Measurements from ENCODE around the gene NHP2. TPM values are rescaled to one million over a fixed set of nuclear protein-coding genes. Genes with fewer than 3 reads are reported as not detected.

NHP2 gene
- total and polyA plus RNA-seq, 10 of the 15 experiments (the other 5 are each of a cell fraction or from before 2014, with no cell fraction given) = 39.2 to 513 (median 198) TPM

DNA sequence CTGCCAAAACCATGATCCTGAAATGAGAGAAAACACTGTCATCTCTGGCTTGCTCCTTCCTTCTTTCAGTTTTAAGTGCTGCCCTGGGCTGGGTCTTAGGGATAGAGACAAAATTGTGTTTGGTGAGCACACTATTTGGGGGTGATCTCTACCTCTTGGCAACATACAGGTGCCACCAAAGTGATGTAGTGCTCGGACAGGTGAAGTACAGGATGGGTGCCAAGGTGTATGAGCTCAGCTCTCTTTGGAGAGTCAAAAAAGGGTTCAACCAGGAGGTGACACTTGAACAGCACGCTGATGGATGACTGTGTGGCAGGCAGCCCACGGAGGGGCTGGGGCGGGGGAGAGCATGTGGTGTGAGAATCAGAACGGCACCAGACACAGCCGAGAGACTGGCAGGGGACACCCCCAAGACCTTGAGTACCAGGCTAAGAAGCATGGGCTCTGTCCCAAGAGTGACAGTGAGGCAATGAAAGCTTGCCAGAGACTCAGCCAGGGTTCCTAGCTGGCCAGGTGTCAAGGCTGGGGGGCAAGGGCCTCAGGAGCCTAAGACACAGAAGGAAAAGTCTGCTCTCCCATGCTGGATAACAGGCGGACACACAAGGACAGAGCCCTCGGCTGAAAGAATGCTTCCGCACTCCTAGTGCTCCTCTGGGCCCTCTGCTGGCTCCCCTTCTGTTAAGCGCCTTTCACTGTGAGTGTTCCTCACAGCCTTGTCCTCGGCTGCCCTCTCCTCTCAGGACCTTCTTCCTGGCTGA is 2.5 kb downstream of the NHP2 start:
- no peak overlapping the region for H3K27ac ChIP-seq (ENCODE audit: control insufficient read depth, insufficient read depth)
- FAIRE-seq (no peak), ATAC-seq (no peak), DNase-seq (ENCODE audit: low read depth, low spot score) (no peak)
- intact Hi-C loops (cut with micrococcal nuclease; ENCODE audit: unreplicated experiment) (no loop called here), in situ Hi-C loops (cut with MboI) (no loop called here)
- ChIA-PET POLR2A (interaction anchor here (0.6 to 1.2 kb wide), 3 partner anchors 13 to 1512 kb away, joined by 3 to 6 read pairs (median 3); no protein-coding TSS in a partner anchor), SMC1A (ENCODE audit: uncharacterized antibody, unreplicated experiment) (interaction anchor here (1.3 to 2.3 kb wide), 2 partner anchors 28 to 76 kb away, joined by 3 to 14 read pairs; no protein-coding TSS in a partner anchor), RAD21 (ENCODE audit: unreplicated experiment) (no interaction called here), CTCF (interaction anchor here (1.1 to 13.8 kb wide), 2 partner anchors 30 to 75 kb away, joined by 4 to 183 read pairs; no protein-coding TSS in a partner anchor)
- no TSS peak for BruUV-seq (replicated peaks)
- 75% methylated on average over 11 of the region's 11 CpGs for WGBS (ENCODE audit: insufficient coverage, insufficient replicate concordance, low lambda C conversion rate, missing lambda C conversion rate)
- H3K4me1 ChIP-seq (ENCODE audit: control insufficient read depth, insufficient read depth, low read length) = peaks cover 12% of the 10 kb centered on the region
- H3K4me3 ChIP-seq = no peak overlapping the region
- no peaks in the 10 kb centered on the region for H3K27me3 ChIP-seq (replicated peaks in 1 of 2; ENCODE audit: control insufficient read depth in 2 of 2, insufficient read depth in 2 of 2, low read length in 1 of 2)
- peaks cover 28 to 29% of the 10 kb centered on the region in 2 experiments for H3K36me3 ChIP-seq (ENCODE audit: control insufficient read depth in 2 of 2, insufficient read depth in 2 of 2, low read length in 1 of 2)
- no peaks in the 10 kb centered on the region for H4K20me1 ChIP-seq (ENCODE audit: control insufficient read depth, insufficient read depth)
- no peak overlapping the region for H2AFZ ChIP-seq (ENCODE audit: control insufficient read depth, low read depth, low read length)
- no peaks in the 10 kb centered on the region for H3K9me3 ChIP-seq (replicated peaks; ENCODE audit: control insufficient read depth, insufficient read depth, low read length)
- no peak overlapping the region for H3K4me2 ChIP-seq (ENCODE audit: control insufficient read depth, insufficient read depth)
- H3K9ac ChIP-seq (ENCODE audit: control insufficient read depth, insufficient read depth, low read length) = no peak overlapping the region
- peaks cover 15% of the 10 kb centered on the region for H3K79me2 ChIP-seq (ENCODE audit: control insufficient read depth, insufficient read depth, low read length)
- TF ChIP-seq MTA3 (IDR thresholded peaks at IDR 0.05; ENCODE audit: borderline replicate concordance, low read length) (0 out of 2 replicates have a peak, but pooled peaks have one; percentile 18), MYB (IDR thresholded peaks at IDR 0.05; ENCODE audit: borderline replicate concordance, low read depth, low read length) (no peak)

DNA sequence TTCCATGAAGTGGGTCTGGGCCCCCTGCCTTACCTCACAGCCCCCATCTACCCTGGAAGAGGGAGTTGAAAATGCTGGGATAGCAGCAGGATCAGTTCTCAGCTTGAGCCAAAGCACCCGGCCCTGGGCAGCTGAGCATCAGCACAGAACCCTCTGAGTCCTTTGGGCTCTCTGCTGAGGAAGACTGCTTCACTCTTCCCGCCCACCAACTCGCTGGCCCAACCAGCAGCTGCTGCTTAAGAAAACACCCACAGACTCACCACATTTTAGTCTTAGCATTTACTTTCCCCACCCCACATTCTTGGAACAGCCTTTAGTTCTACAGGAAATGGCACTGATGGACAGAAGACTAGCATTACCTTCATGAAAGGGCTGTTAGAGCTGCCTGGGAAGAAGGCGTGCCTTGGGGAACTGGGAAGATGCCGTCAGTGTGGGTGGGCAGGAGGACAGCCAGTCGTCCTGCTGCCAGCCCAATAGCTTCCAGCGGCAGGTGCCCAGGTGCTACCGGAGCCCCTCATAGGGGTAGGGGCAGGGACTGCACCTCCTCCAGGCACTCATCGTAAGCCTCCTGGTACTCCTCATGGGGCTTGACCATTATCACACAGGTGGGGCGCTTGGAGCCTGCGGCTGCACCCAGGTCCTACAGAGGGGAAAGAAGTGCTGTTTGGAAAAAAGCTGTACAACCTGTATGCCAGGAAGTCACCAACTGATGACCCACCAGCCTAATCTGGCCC is 4.3 kb downstream of the NHP2 start:
- BruUV-seq (replicated peaks) = no TSS peak

More for the DNA sequence above, 4.3 kb downstream of the NHP2 start:
- FAIRE-seq (no peak), DNase-seq (ENCODE audit: low read depth, low spot score) (no peak), ATAC-seq (no peak)
- POLR2A ChIA-PET = interaction anchor here (1.0 kb wide), 2 partner anchors 14 to 19 kb away, joined by 3 read pairs; no protein-coding TSS in a partner anchor
- in situ Hi-C loops (cut with MboI) (loop anchor here (5.0 kb wide), 1 partner anchor 72 kb away; no protein-coding TSS in a partner anchor), intact Hi-C loops (cut with micrococcal nuclease; ENCODE audit: unreplicated experiment) (no loop called here)
- 88% methylated on average over 11 of the region's 11 CpGs for WGBS (ENCODE audit: insufficient coverage, insufficient replicate concordance, low lambda C conversion rate, missing lambda C conversion rate)
- RAD21 ChIA-PET (ENCODE audit: unreplicated experiment) = interaction anchor here (1.3 to 1.6 kb wide), 2 partner anchors 28 to 74 kb away, joined by 4 read pairs; no protein-coding TSS in a partner anchor
- TF ChIP-seq RAD51 (IDR thresholded peaks at IDR 0.05) (no peak), MEF2B (IDR thresholded peaks at IDR 0.05; ENCODE audit: partially characterized antibody, poor library complexity, severe bottlenecking) (no peak), POLR2A (IDR thresholded peaks at IDR 0.05; ENCODE audit: low read depth, low read length) (0 out of 2 replicates have a peak, but pooled peaks have one; percentile 45), TCF12 (IDR thresholded peaks at IDR 0.05; ENCODE audit: low read depth, low read length) (no peak), ZNF207 (IDR thresholded peaks at IDR 0.05; ENCODE audit: borderline replicate concordance) (no peak)
- TF ChIP-seq, protein P1, sequence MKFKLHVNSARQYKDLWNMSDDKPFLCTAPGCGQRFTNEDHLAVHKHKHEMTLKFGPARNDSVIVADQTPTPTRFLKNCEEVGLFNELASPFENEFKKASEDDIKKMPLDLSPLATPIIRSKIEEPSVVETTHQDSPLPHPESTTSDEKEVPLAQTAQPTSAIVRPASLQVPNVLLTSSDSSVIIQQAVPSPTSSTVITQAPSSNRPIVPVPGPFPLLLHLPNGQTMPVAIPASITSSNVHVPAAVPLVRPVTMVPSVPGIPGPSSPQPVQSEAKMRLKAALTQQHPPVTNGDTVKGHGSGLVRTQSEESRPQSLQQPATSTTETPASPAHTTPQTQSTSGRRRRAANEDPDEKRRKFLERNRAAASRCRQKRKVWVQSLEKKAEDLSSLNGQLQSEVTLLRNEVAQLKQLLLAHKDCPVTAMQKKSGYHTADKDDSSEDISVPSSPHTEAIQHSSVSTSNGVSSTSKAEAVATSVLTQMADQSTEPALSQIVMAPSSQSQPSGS (IDR thresholded peaks at IDR 0.05; ENCODE audit: low read length) = no peak
- peaks cover 31 to 34% of the 10 kb centered on the region in 2 experiments for H3K36me3 ChIP-seq (ENCODE audit: control insufficient read depth in 2 of 2, insufficient read depth in 2 of 2, low read length in 1 of 2)
- no peak overlapping the region for H3K4me2 ChIP-seq (ENCODE audit: control insufficient read depth, insufficient read depth)
- CTCF ChIA-PET = interaction anchor here (0.9 to 13.8 kb wide), 3 partner anchors 28 to 78 kb away, joined by 4 to 183 read pairs (median 8); no protein-coding TSS in a partner anchor
- no peaks in the 10 kb centered on the region for H4K20me1 ChIP-seq (ENCODE audit: control insufficient read depth, insufficient read depth)
- no peak overlapping the region for H3K9ac ChIP-seq (ENCODE audit: control insufficient read depth, insufficient read depth, low read length)
- peaks cover 15% of the 10 kb centered on the region for H3K79me2 ChIP-seq (ENCODE audit: control insufficient read depth, insufficient read depth, low read length)
- H3K9me3 ChIP-seq (replicated peaks; ENCODE audit: control insufficient read depth, insufficient read depth, low read length) = no peaks in the 10 kb centered on the region
- H3K4me1 ChIP-seq (ENCODE audit: control insufficient read depth, insufficient read depth, low read length) = peaks cover 18% of the 10 kb centered on the region
- H3K27ac ChIP-seq (ENCODE audit: control insufficient read depth, insufficient read depth) = no peak overlapping the region
- H2AFZ ChIP-seq (ENCODE audit: control insufficient read depth, low read depth, low read length) = no peak overlapping the region
- H3K27me3 ChIP-seq (replicated peaks in 1 of 2; ENCODE audit: control insufficient read depth in 2 of 2, insufficient read depth in 2 of 2, low read length in 1 of 2) = no peaks in the 10 kb centered on the region
- SMC1A ChIA-PET (ENCODE audit: uncharacterized antibody, unreplicated experiment) = interaction anchor here (2.1 to 2.3 kb wide), 2 partner anchors 18 to 74 kb away, joined by 7 to 14 read pairs; partner anchors contain the start of gene RMND5B
- H3K4me3 ChIP-seq = no peak overlapping the region
